IPS-18c (cell line): ENCODE data around the gene TPX2.
"Not testable (repeated sequence)": the region's sequence is repeated elsewhere in the genome, so short reads cannot be mapped to it uniquely, and the experiment has no call there.

Experiments used
- H3K4me3 ChIP-seq: 2 replicates; pipeline ENCODE4 v1.7.0; 2013; ENCODE audit warnings: low read depth, mild to moderate bottlenecking, low read length, moderate library complexity; ENCODE audit not compliant: insufficient read depth
- H3K9me3 ChIP-seq: one replicate; pipeline ENCODE4 v1.6.1; 2013; ENCODE audit warnings: mild to moderate bottlenecking, low read length, moderate library complexity; ENCODE audit not compliant: control insufficient read depth, insufficient read depth

Gene TPX2

GRCh38 chr20:31746068-31746878, 7.2 kb downstream of the TPX2 start:
- H3K4me3 ChIP-seq = no peak overlapping the region
- H3K9me3 ChIP-seq = no peaks in the 10 kb centered on the region

- not testable (repeated sequence) for H3K9me3 ChIP-seq, H3K4me3 ChIP-seq
Observed at GRCh38 chr20:31747028-31747427, 7.9 kb downstream of the TPX2 start.

- no peak overlapping the region for H3K4me3 ChIP-seq
- H3K9me3 ChIP-seq = no peaks in the 10 kb centered on the region
Observed at GRCh38 chr20:31747640-31748039, 8.6 kb downstream of the TPX2 start.

GRCh38 chr20:31749223-31749622, 10.1 kb downstream of the TPX2 start:
- H3K9me3 ChIP-seq = no peaks in the 10 kb centered on the region
- H3K4me3 ChIP-seq = no peak overlapping the region

- H3K9me3 ChIP-seq = no peaks in the 10 kb centered on the region
- H3K4me3 ChIP-seq = no peak overlapping the region
Observed at GRCh38 chr20:31751126-31751525, 12.0 kb downstream of the TPX2 start.

- Histone ChIP-seq H3K9me3 (no peaks in the 10 kb centered on the region), H3K4me3 (no peak overlapping the region)
Observed at GRCh38 chr20:31757254-31757653, 18.2 kb downstream of the TPX2 start.

GRCh38 chr20:31758521-31758920, 19.4 kb downstream of the TPX2 start:
- Histone ChIP-seq H3K9me3 (no peaks in the 10 kb centered on the region), H3K4me3 (no peak overlapping the region)

- Histone ChIP-seq H3K9me3 (no peaks in the 10 kb centered on the region), H3K4me3 (no peak overlapping the region)
Observed at GRCh38 chr20:31758991-31759390, 19.9 kb downstream of the TPX2 start.

GRCh38 chr20:31759836-31760518, 20.9 kb downstream of the TPX2 start:
- H3K9me3 ChIP-seq = no peaks in the 10 kb centered on the region
- H3K4me3 ChIP-seq = no peak overlapping the region

- H3K9me3 ChIP-seq = no peaks in the 10 kb centered on the region
- no peak overlapping the region for H3K4me3 ChIP-seq
Observed at GRCh38 chr20:31760519-31761240, 21.6 kb downstream of the TPX2 start.

GRCh38 chr20:31764641-31765305, 25.7 kb downstream of the TPX2 start:
- Histone ChIP-seq H3K9me3 (no peaks in the 10 kb centered on the region), H3K4me3 (no peak overlapping the region)

- Histone ChIP-seq H3K4me3 (no peak overlapping the region), H3K9me3 (peaks cover 2% of the 10 kb centered on the region)
Observed at GRCh38 chr20:31767805-31768204, 28.7 kb downstream of the TPX2 start.

- peaks cover 2% of the 10 kb centered on the region for H3K9me3 ChIP-seq
Observed at GRCh38 chr20:31769681-31770080, 30.6 kb downstream of the TPX2 start.

GRCh38 chr20:31770243-31770642, 31.2 kb downstream of the TPX2 start:
- no peak overlapping the region for H3K4me3 ChIP-seq

More at GRCh38 chr20:31769681-31770080, 30.6 kb downstream of the TPX2 start:
- H3K4me3 ChIP-seq = no peak overlapping the region

GRCh38 chr20:31774408-31774807, 35.3 kb downstream of the TPX2 start:
- Histone ChIP-seq H3K4me3 (no peak overlapping the region), H3K9me3 (peaks cover 2% of the 10 kb centered on the region)

More at GRCh38 chr20:31770243-31770642, 31.2 kb downstream of the TPX2 start:
- H3K9me3 ChIP-seq = peaks cover 2% of the 10 kb centered on the region

- Histone ChIP-seq H3K9me3 (no peaks in the 10 kb centered on the region), H3K4me3 (no peak overlapping the region)
Observed at GRCh38 chr20:31780839-31781238, 41.7 kb downstream of the TPX2 start.

- Histone ChIP-seq H3K4me3 (no peak overlapping the region), H3K9me3 (no peaks in the 10 kb centered on the region)
Observed at GRCh38 chr20:31781945-31782344, 42.9 kb downstream of the TPX2 start.
